IMR-90 (cell line): ENCODE results near the gene RAD51B. TPM values are rescaled to one million over a fixed set of nuclear protein-coding genes. Genes with fewer than 3 reads are reported as not detected.

Experiments
- ATAC-seq: fragments of 200-7000 bp; cut with Tn5 transposase; 2 replicates; pipeline ENCODE4 v1.9.1; 2020; ENCODE audit warnings: low read depth, mild to moderate bottlenecking, moderate library complexity
- BruUV-seq: library from RNA; stranded (reverse); fragments of 400-500 nt; replicated peaks from 2 replicates; lab custom pipeline; 2021; lab: Mats Ljungman, UMichigan
- CTCF ChIA-PET: fragments of 300-600 bp; formaldehyde crosslinking; extraction: SDS; loops from one replicate; lab custom pipeline; 2021; ENCODE audit warnings: antibody characterized with exemption; lab: Yijun Ruan, JAX
- POLR2A ChIA-PET: fragments of 300-600 bp; sonication (Branson Sonifier 250); formaldehyde crosslinking; loops from one replicate; lab custom pipeline; 2022; ENCODE audit warnings: antibody characterized with exemption; ENCODE audit not compliant: unreplicated experiment; lab: Charles Lee
- DNase-seq: peaks from one replicate; pipeline ENCODE4 v3.0.0; 2013
- H2AFZ ChIP-seq: replicated peaks from 2 replicates; pipeline ENCODE3; 2013; ENCODE audit warnings: low read length, mild to moderate bottlenecking; ENCODE audit not compliant: poor library complexity
- H2AK5ac ChIP-seq: 2 replicates; pipeline ENCODE4 v1.6.1; 2013; ENCODE audit warnings: low read depth, low read length, inconsistent platforms
- H2AK9ac ChIP-seq: replicated peaks from 2 replicates; pipeline ENCODE3; 2013; ENCODE audit warnings: mild to moderate bottlenecking, low read depth, low read length, moderate library complexity; ENCODE audit not compliant: poor library complexity
- H2BK120ac ChIP-seq: 2 replicates; pipeline ENCODE4 v1.6.1; 2013; ENCODE audit warnings: low read depth, low read length, inconsistent platforms
- H2BK15ac ChIP-seq: 3 replicates; pipeline ENCODE4 v1.6.1; 2013; ENCODE audit warnings: low read depth, low read length, inconsistent platforms
- H2BK20ac ChIP-seq: 2 replicates; pipeline ENCODE4 v1.6.1; 2013; ENCODE audit warnings: low read depth, mild to moderate bottlenecking, inconsistent platforms, low read length, moderate library complexity
- H2BK5ac ChIP-seq: 2 replicates; pipeline ENCODE4 v1.6.1; 2013; ENCODE audit warnings: mild to moderate bottlenecking, low read depth, low read length, inconsistent platforms; ENCODE audit not compliant: poor library complexity, severe bottlenecking
- H3K14ac ChIP-seq: replicated peaks from 2 replicates; pipeline ENCODE4 v1.6.1; 2013; ENCODE audit warnings: low read depth, low read length, inconsistent platforms
- H3K18ac ChIP-seq: 2 replicates; pipeline ENCODE4 v1.6.1; 2013; ENCODE audit warnings: low read depth, low read length, control low read depth
- H3K23ac ChIP-seq: 2 replicates; pipeline ENCODE4 v1.6.1; 2013; ENCODE audit warnings: low read depth, low read length, inconsistent platforms
- H3K27ac ChIP-seq: 2 replicates; pipeline ENCODE4 v1.5.1; 2013; ENCODE audit warnings: mild to moderate bottlenecking, control low read depth, low read length; ENCODE audit not compliant: insufficient read depth
- H3K27me3 ChIP-seq: 2 replicates; pipeline ENCODE4 v1.6.1; 2013; ENCODE audit warnings: low read length; ENCODE audit not compliant: control insufficient read depth, insufficient read depth
- H3K36me3 ChIP-seq: 2 replicates; pipeline ENCODE4 v1.6.1; 2013; ENCODE audit warnings: low read length, mixed read lengths; ENCODE audit not compliant: control insufficient read depth, insufficient read depth
- H3K4ac ChIP-seq: 2 replicates; pipeline ENCODE4 v1.6.1; 2013; ENCODE audit warnings: low read depth, low read length, inconsistent platforms
- H3K4me1 ChIP-seq: 2 replicates; pipeline ENCODE4 v1.6.1; 2013; ENCODE audit warnings: low read length, mixed read lengths; ENCODE audit not compliant: control insufficient read depth, insufficient read depth
- H3K4me2 ChIP-seq: 2 replicates; pipeline ENCODE4 v1.6.1; 2013; ENCODE audit warnings: low read depth, mild to moderate bottlenecking, control low read depth, low read length, moderate library complexity
- H3K4me3 ChIP-seq: 2 replicates; pipeline ENCODE4 v1.5.1; 2013; ENCODE audit warnings: low read depth, mild to moderate bottlenecking, control low read depth, low read length, moderate library complexity; ENCODE audit not compliant: insufficient read depth
- H3K56ac ChIP-seq: 2 replicates; pipeline ENCODE4 v1.6.1; 2013; ENCODE audit warnings: low read length, inconsistent platforms; ENCODE audit not compliant: insufficient read depth; ENCODE audit errors: extremely low read depth
- H3K79me1 ChIP-seq, 2 experiments: 2 replicates each; pipeline ENCODE4 v1.6.1; 2013; ENCODE audit warnings: low read length in 2 of 2, inconsistent platforms in 1 of 2, low read depth in 1 of 2
- H3K9ac ChIP-seq: 2 replicates; pipeline ENCODE4 v1.6.1; 2013; ENCODE audit warnings: low read depth, low read length, control low read depth
- H3K9me1 ChIP-seq: 2 replicates; pipeline ENCODE4 v1.6.1; 2013; ENCODE audit warnings: low read length, inconsistent platforms; ENCODE audit not compliant: insufficient read depth
- H3K9me3 ChIP-seq: 2 replicates; pipeline ENCODE4 v1.6.1; 2013; ENCODE audit warnings: low read length; ENCODE audit not compliant: control insufficient read depth, insufficient read depth
- H4K20me1 ChIP-seq: 2 replicates; pipeline ENCODE4 v1.6.1; 2013; ENCODE audit warnings: low read length, inconsistent platforms; ENCODE audit not compliant: insufficient read depth
- H4K5ac ChIP-seq: 2 replicates; pipeline ENCODE4 v1.6.1; 2013; ENCODE audit warnings: mild to moderate bottlenecking, low read depth, low read length, control low read depth
- H4K8ac ChIP-seq, 2 experiments: 2 replicates each; pipeline ENCODE4 v1.6.1; 2013; ENCODE audit warnings: low read depth in 2 of 2, low read length in 2 of 2, control low read depth in 1 of 2, inconsistent platforms in 1 of 2
- H4K91ac ChIP-seq: 2 replicates; pipeline ENCODE4 v1.6.1; 2013; ENCODE audit warnings: low read depth, low read length, inconsistent platforms; ENCODE audit not compliant: insufficient read depth
- BHLHE40 ChIP-seq: fragments of 150-350 bp; IDR thresholded peaks from 2 replicates; pipeline ENCODE4 v1.6.1; 2016; ENCODE audit warnings: mild to moderate bottlenecking, low read depth, low read length
- CEBPB ChIP-seq: IDR thresholded peaks from 2 replicates; pipeline ENCODE4 v1.6.1; 2012; ENCODE audit warnings: low read depth, low read length, improper control_type of control experiment
- CHD1 ChIP-seq: IDR thresholded peaks from 2 replicates; pipeline ENCODE4 v1.6.1; 2012; ENCODE audit warnings: low read depth, low read length, improper control_type of control experiment
- CTCF ChIP-seq: conservative IDR thresholded peaks from 2 replicates; pipeline ENCODE4 v1.5.1; 2012; ENCODE audit warnings: mild to moderate bottlenecking, low read depth, low read length, improper control_type of control experiment
- FOS ChIP-seq: fragments of 150-350 bp; IDR thresholded peaks from 2 replicates; pipeline ENCODE4 v1.6.1; 2016; ENCODE audit warnings: low read depth, low read length
- MAFK ChIP-seq: IDR thresholded peaks from 2 replicates; pipeline ENCODE4 v1.6.1; 2012; ENCODE audit warnings: low read depth, low read length, improper control_type of control experiment
- MAZ ChIP-seq: IDR thresholded peaks from 2 replicates; pipeline ENCODE4 v1.6.1; 2012; ENCODE audit warnings: low read depth, mild to moderate bottlenecking, low read length, improper control_type of control experiment, moderate library complexity, borderline replicate concordance
- MXI1 ChIP-seq: IDR thresholded peaks from 2 replicates; pipeline ENCODE4 v1.6.1; 2012; ENCODE audit warnings: low read depth, mild to moderate bottlenecking, low read length, moderate library complexity, borderline replicate concordance
- NFE2L2 ChIP-seq: fragments of 150-350 bp; IDR thresholded peaks from 2 replicates; pipeline ENCODE4 v1.6.1; 2016; ENCODE audit warnings: low read depth, mild to moderate bottlenecking, low read length
- POLR2A ChIP-seq: IDR thresholded peaks from 2 replicates; pipeline ENCODE4 v1.6.1; 2012; ENCODE audit warnings: mild to moderate bottlenecking, low read depth, low read length
- RAD21 ChIP-seq: IDR thresholded peaks from 2 replicates; pipeline ENCODE4 v1.6.1; 2012; ENCODE audit warnings: low read length, improper control_type of control experiment
- RFX5 ChIP-seq: IDR thresholded peaks from 2 replicates; pipeline ENCODE4 v1.8.0; 2012; ENCODE audit warnings: low read depth, mild to moderate bottlenecking, low read length, moderate library complexity
- SMC3 ChIP-seq: fragments of 150-350 bp; IDR thresholded peaks from 2 replicates; pipeline ENCODE4 v1.6.1; 2016; ENCODE audit warnings: low read depth, mild to moderate bottlenecking, antibody characterized with exemption, low read length, moderate library complexity
- WGBS, 2 experiments: methylation state at CpG; one replicate each; pipeline versions ENCODE4 v1.1.5 to v1.1.7; 2013; ENCODE audit warnings: missing lambda C conversion rate in 2 of 2; ENCODE audit not compliant: insufficient read length in 1 of 2; ENCODE audit errors: extremely low coverage in 2 of 2; 5-methylcytosine and 5-hydroxymethylcytosine counted together
- dilution Hi-C: fragments of 300-500 bp; cut with HindIII; formaldehyde crosslinking; loops from one replicate; pipeline ENCODE4 v1.14.3; 2018; ENCODE audit warnings: low sequenced_read_pairs; ENCODE audit not compliant: unreplicated experiment
- in situ Hi-C: fragments of 300-500 bp; cut with MboI; formaldehyde crosslinking; loops from 3 replicates; pipeline ENCODE4 v1.14.3; 2019; ENCODE audit warnings: low sequenced_read_pairs, inconsistent platforms, mixed read lengths
- intact Hi-C: fragments of 100-400 bp; cut with micrococcal nuclease; formaldehyde crosslinking; loops from 2 replicates; pipeline ENCODE4 v1.10.0; 2022
- polyA plus RNA-seq, 3 experiments: library from polyadenylated mRNA; depleted of rRNA; stranded (reverse); fragments of >200 nt; gene quantifications; 2 replicates each; pipeline ENCODE4 v1.2.3, GENCODE V29; 2012; ENCODE audit warnings: low replicate concordance in 1 of 3
- total RNA-seq: library from RNA; depleted of rRNA; stranded (reverse); fragments of >200 nt; gene quantifications from 2 replicates; pipeline ENCODE4 v1.2.3, GENCODE V29; 2012
- TF ChIP-seq, protein P1 (sequence below): fragments of 150-350 bp; IDR thresholded peaks from 2 replicates; pipeline ENCODE4 v1.6.1; 2016; ENCODE audit warnings: low read depth, mild to moderate bottlenecking, low read length, moderate library complexity, borderline replicate concordance
- TF ChIP-seq, protein P2 (sequence below): fragments of 150-350 bp; IDR thresholded peaks from 2 replicates; pipeline ENCODE4 v1.6.1; 2017; ENCODE audit warnings: mild to moderate bottlenecking, antibody characterized with exemption, low read length, low read depth

RAD51B gene
- total and polyA plus RNA-seq, 2 of the 4 experiments (the other 2 are of a cell fraction): 5.1 to 18.8 TPM

GRCh38 chr14:68404652-68405183 is 585.1 kb downstream of the RAD51B start:
- Histone ChIP-seq H3K4me2 (no peak overlapping the region), H2BK20ac (peak overlapping the region; percentile 83), H2BK120ac (peak overlapping the region; percentile 64; the same call in 1 of the 2 replicates), H3K56ac (no peak overlapping the region), H3K36me3 (no peaks in the 10 kb centered on the region), H3K4me3 (no peak overlapping the region), H2BK5ac (peak overlapping the region; percentile 56), H4K8ac (peak overlapping the region in 1 of 2 experiments; percentile 2; a peak in 1 of 4 replicates), H3K18ac (peak overlapping the region; percentile 69), H3K14ac (peak overlapping the region; percentile 84), H3K27me3 (no peaks in the 10 kb centered on the region), H4K5ac (peak overlapping the region; percentile 94), H2BK15ac (peak overlapping the region; percentile 51; the same call in 2 of the 3 replicates), H3K4ac (peak overlapping the region; percentile 20), H4K91ac (peak overlapping the region; percentile 27; the same call in 1 of the 2 replicates), H3K79me1 (peaks cover 0 to 4% of the 10 kb centered on the region in 2 experiments; a peak in 1 of 4 replicates), H2AFZ (no peak overlapping the region), H3K4me1 (peaks cover 25% of the 10 kb centered on the region), H2AK9ac (no peak overlapping the region), H3K23ac (0 out of 2 replicates have a peak overlapping the region, but pooled peaks have one; percentile 39), H4K20me1 (no peaks in the 10 kb centered on the region), H2AK5ac (peak overlapping the region; percentile 63), H3K9me1 (peaks cover 11% of the 10 kb centered on the region), H3K27ac (no peak overlapping the region), H3K9me3 (no peaks in the 10 kb centered on the region), H3K9ac (no peak overlapping the region)
- dilution Hi-C loops: no loop called here
- no peak for ATAC-seq
- 100% methylated on average over 1 of the region's 5 CpGs; no CpG with 5 or more reads in 1 of the 2 experiments for WGBS, 2 experiments
- CTCF ChIA-PET: interaction anchor here (0.7 kb wide), 1 partner anchor 383 kb away, joined by 3 read pairs; no protein-coding TSS in a partner anchor
- BruUV-seq: no TSS peak
- in situ Hi-C loops: no loop called here
- POLR2A ChIA-PET: no interaction called here
- peak; percentile 37 for DNase-seq
- intact Hi-C loops: loop anchor here (5.0 kb wide), 1 partner anchor 462 kb away; no protein-coding TSS in a partner anchor
- TF ChIP-seq MAZ (no peak), CHD1 (no peak), CEBPB (no peak), RAD21 (no peak), SMC3 (no peak), NFE2L2 (no peak), POLR2A (no peak), CTCF (no peak), FOS (no peak), RFX5 (no peak), MAFK (no peak), BHLHE40 (no peak), MXI1 (no peak)
- TF ChIP-seq, protein P1, sequence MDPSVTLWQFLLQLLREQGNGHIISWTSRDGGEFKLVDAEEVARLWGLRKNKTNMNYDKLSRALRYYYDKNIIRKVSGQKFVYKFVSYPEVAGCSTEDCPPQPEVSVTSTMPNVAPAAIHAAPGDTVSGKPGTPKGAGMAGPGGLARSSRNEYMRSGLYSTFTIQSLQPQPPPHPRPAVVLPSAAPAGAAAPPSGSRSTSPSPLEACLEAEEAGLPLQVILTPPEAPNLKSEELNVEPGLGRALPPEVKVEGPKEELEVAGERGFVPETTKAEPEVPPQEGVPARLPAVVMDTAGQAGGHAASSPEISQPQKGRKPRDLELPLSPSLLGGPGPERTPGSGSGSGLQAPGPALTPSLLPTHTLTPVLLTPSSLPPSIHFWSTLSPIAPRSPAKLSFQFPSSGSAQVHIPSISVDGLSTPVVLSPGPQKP: no peak
- TF ChIP-seq, protein P2, sequence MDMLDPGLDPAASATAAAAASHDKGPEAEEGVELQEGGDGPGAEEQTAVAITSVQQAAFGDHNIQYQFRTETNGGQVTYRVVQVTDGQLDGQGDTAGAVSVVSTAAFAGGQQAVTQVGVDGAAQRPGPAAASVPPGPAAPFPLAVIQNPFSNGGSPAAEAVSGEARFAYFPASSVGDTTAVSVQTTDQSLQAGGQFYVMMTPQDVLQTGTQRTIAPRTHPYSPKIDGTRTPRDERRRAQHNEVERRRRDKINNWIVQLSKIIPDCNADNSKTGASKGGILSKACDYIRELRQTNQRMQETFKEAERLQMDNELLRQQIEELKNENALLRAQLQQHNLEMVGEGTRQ: no peak
